IMR-90 (cell line): Measurements from ENCODE around the gene C15orf61. TPM values are rescaled to one million over a fixed set of nuclear protein-coding genes. Genes with fewer than 3 reads are reported as not detected.

Experiments used
- ATAC-seq: fragments of 200-7000 bp; cut with Tn5 transposase; 2 replicates; pipeline ENCODE4 v1.9.1; 2020; ENCODE audit warnings: low read depth, mild to moderate bottlenecking, moderate library complexity
- BruUV-seq: library from RNA; stranded (reverse); fragments of 400-500 nt; replicated peaks from 2 replicates; lab custom pipeline; 2021; lab: Mats Ljungman, UMichigan
- CTCF ChIA-PET: fragments of 300-600 bp; formaldehyde crosslinking; extraction: SDS; loops from one replicate; lab custom pipeline; 2021; ENCODE audit warnings: antibody characterized with exemption; lab: Yijun Ruan, JAX
- POLR2A ChIA-PET: fragments of 300-600 bp; sonication (Branson Sonifier 250); formaldehyde crosslinking; loops from one replicate; lab custom pipeline; 2022; ENCODE audit warnings: antibody characterized with exemption; ENCODE audit not compliant: unreplicated experiment; lab: Charles Lee
- DNase-seq: peaks from one replicate; pipeline ENCODE4 v3.0.0; 2013
- H2AFZ ChIP-seq: replicated peaks from 2 replicates; pipeline ENCODE3; 2013; ENCODE audit warnings: low read length, mild to moderate bottlenecking; ENCODE audit not compliant: poor library complexity
- H2AK5ac ChIP-seq: 2 replicates; pipeline ENCODE4 v1.6.1; 2013; ENCODE audit warnings: low read depth, low read length, inconsistent platforms
- H2AK9ac ChIP-seq: replicated peaks from 2 replicates; pipeline ENCODE3; 2013; ENCODE audit warnings: mild to moderate bottlenecking, low read depth, low read length, moderate library complexity; ENCODE audit not compliant: poor library complexity
- H2BK120ac ChIP-seq: 2 replicates; pipeline ENCODE4 v1.6.1; 2013; ENCODE audit warnings: low read depth, low read length, inconsistent platforms
- H2BK15ac ChIP-seq: 3 replicates; pipeline ENCODE4 v1.6.1; 2013; ENCODE audit warnings: low read depth, low read length, inconsistent platforms
- H2BK20ac ChIP-seq: 2 replicates; pipeline ENCODE4 v1.6.1; 2013; ENCODE audit warnings: low read depth, mild to moderate bottlenecking, inconsistent platforms, low read length, moderate library complexity
- H2BK5ac ChIP-seq: 2 replicates; pipeline ENCODE4 v1.6.1; 2013; ENCODE audit warnings: mild to moderate bottlenecking, low read depth, low read length, inconsistent platforms; ENCODE audit not compliant: poor library complexity, severe bottlenecking
- H3K14ac ChIP-seq: replicated peaks from 2 replicates; pipeline ENCODE4 v1.6.1; 2013; ENCODE audit warnings: low read depth, low read length, inconsistent platforms
- H3K18ac ChIP-seq: 2 replicates; pipeline ENCODE4 v1.6.1; 2013; ENCODE audit warnings: low read depth, low read length, control low read depth
- H3K23ac ChIP-seq: 2 replicates; pipeline ENCODE4 v1.6.1; 2013; ENCODE audit warnings: low read depth, low read length, inconsistent platforms
- H3K27ac ChIP-seq: 2 replicates; pipeline ENCODE4 v1.5.1; 2013; ENCODE audit warnings: mild to moderate bottlenecking, control low read depth, low read length; ENCODE audit not compliant: insufficient read depth
- H3K27me3 ChIP-seq: 2 replicates; pipeline ENCODE4 v1.6.1; 2013; ENCODE audit warnings: low read length; ENCODE audit not compliant: control insufficient read depth, insufficient read depth
- H3K36me3 ChIP-seq: 2 replicates; pipeline ENCODE4 v1.6.1; 2013; ENCODE audit warnings: low read length, mixed read lengths; ENCODE audit not compliant: control insufficient read depth, insufficient read depth
- H3K4ac ChIP-seq: 2 replicates; pipeline ENCODE4 v1.6.1; 2013; ENCODE audit warnings: low read depth, low read length, inconsistent platforms
- H3K4me1 ChIP-seq: 2 replicates; pipeline ENCODE4 v1.6.1; 2013; ENCODE audit warnings: low read length, mixed read lengths; ENCODE audit not compliant: control insufficient read depth, insufficient read depth
- H3K4me2 ChIP-seq: 2 replicates; pipeline ENCODE4 v1.6.1; 2013; ENCODE audit warnings: low read depth, mild to moderate bottlenecking, control low read depth, low read length, moderate library complexity
- H3K4me3 ChIP-seq: 2 replicates; pipeline ENCODE4 v1.5.1; 2013; ENCODE audit warnings: low read depth, mild to moderate bottlenecking, control low read depth, low read length, moderate library complexity; ENCODE audit not compliant: insufficient read depth
- H3K56ac ChIP-seq: 2 replicates; pipeline ENCODE4 v1.6.1; 2013; ENCODE audit warnings: low read length, inconsistent platforms; ENCODE audit not compliant: insufficient read depth; ENCODE audit errors: extremely low read depth
- H3K79me1 ChIP-seq, 2 experiments: 2 replicates each; pipeline ENCODE4 v1.6.1; 2013; ENCODE audit warnings: low read length in 2 of 2, inconsistent platforms in 1 of 2, low read depth in 1 of 2
- H3K9ac ChIP-seq: 2 replicates; pipeline ENCODE4 v1.6.1; 2013; ENCODE audit warnings: low read depth, low read length, control low read depth
- H3K9me1 ChIP-seq: 2 replicates; pipeline ENCODE4 v1.6.1; 2013; ENCODE audit warnings: low read length, inconsistent platforms; ENCODE audit not compliant: insufficient read depth
- H3K9me3 ChIP-seq: 2 replicates; pipeline ENCODE4 v1.6.1; 2013; ENCODE audit warnings: low read length; ENCODE audit not compliant: control insufficient read depth, insufficient read depth
- H4K20me1 ChIP-seq: 2 replicates; pipeline ENCODE4 v1.6.1; 2013; ENCODE audit warnings: low read length, inconsistent platforms; ENCODE audit not compliant: insufficient read depth
- H4K5ac ChIP-seq: 2 replicates; pipeline ENCODE4 v1.6.1; 2013; ENCODE audit warnings: mild to moderate bottlenecking, low read depth, low read length, control low read depth
- H4K8ac ChIP-seq, 2 experiments: 2 replicates each; pipeline ENCODE4 v1.6.1; 2013; ENCODE audit warnings: low read depth in 2 of 2, low read length in 2 of 2, control low read depth in 1 of 2, inconsistent platforms in 1 of 2
- H4K91ac ChIP-seq: 2 replicates; pipeline ENCODE4 v1.6.1; 2013; ENCODE audit warnings: low read depth, low read length, inconsistent platforms; ENCODE audit not compliant: insufficient read depth
- BHLHE40 ChIP-seq: fragments of 150-350 bp; IDR thresholded peaks from 2 replicates; pipeline ENCODE4 v1.6.1; 2016; ENCODE audit warnings: mild to moderate bottlenecking, low read depth, low read length
- CEBPB ChIP-seq: IDR thresholded peaks from 2 replicates; pipeline ENCODE4 v1.6.1; 2012; ENCODE audit warnings: low read depth, low read length, improper control_type of control experiment
- CHD1 ChIP-seq: IDR thresholded peaks from 2 replicates; pipeline ENCODE4 v1.6.1; 2012; ENCODE audit warnings: low read depth, low read length, improper control_type of control experiment
- FOS ChIP-seq: fragments of 150-350 bp; IDR thresholded peaks from 2 replicates; pipeline ENCODE4 v1.6.1; 2016; ENCODE audit warnings: low read depth, low read length
- MAFK ChIP-seq: IDR thresholded peaks from 2 replicates; pipeline ENCODE4 v1.6.1; 2012; ENCODE audit warnings: low read depth, low read length, improper control_type of control experiment
- MAZ ChIP-seq: IDR thresholded peaks from 2 replicates; pipeline ENCODE4 v1.6.1; 2012; ENCODE audit warnings: low read depth, mild to moderate bottlenecking, low read length, improper control_type of control experiment, moderate library complexity, borderline replicate concordance
- MXI1 ChIP-seq: IDR thresholded peaks from 2 replicates; pipeline ENCODE4 v1.6.1; 2012; ENCODE audit warnings: low read depth, mild to moderate bottlenecking, low read length, moderate library complexity, borderline replicate concordance
- NFE2L2 ChIP-seq: fragments of 150-350 bp; IDR thresholded peaks from 2 replicates; pipeline ENCODE4 v1.6.1; 2016; ENCODE audit warnings: low read depth, mild to moderate bottlenecking, low read length
- POLR2A ChIP-seq: IDR thresholded peaks from 2 replicates; pipeline ENCODE4 v1.6.1; 2012; ENCODE audit warnings: mild to moderate bottlenecking, low read depth, low read length
- RAD21 ChIP-seq: IDR thresholded peaks from 2 replicates; pipeline ENCODE4 v1.6.1; 2012; ENCODE audit warnings: low read length, improper control_type of control experiment
- RCOR1 ChIP-seq: IDR thresholded peaks from 2 replicates; pipeline ENCODE4 v1.6.1; 2012; ENCODE audit warnings: mild to moderate bottlenecking, low read length, improper control_type of control experiment; ENCODE audit not compliant: insufficient replicate concordance
- RFX5 ChIP-seq: IDR thresholded peaks from 2 replicates; pipeline ENCODE4 v1.8.0; 2012; ENCODE audit warnings: low read depth, mild to moderate bottlenecking, low read length, moderate library complexity
- SMC3 ChIP-seq: fragments of 150-350 bp; IDR thresholded peaks from 2 replicates; pipeline ENCODE4 v1.6.1; 2016; ENCODE audit warnings: low read depth, mild to moderate bottlenecking, antibody characterized with exemption, low read length, moderate library complexity
- WGBS, 2 experiments: methylation state at CpG; one replicate each; pipeline versions ENCODE4 v1.1.5 to v1.1.7; 2013; ENCODE audit warnings: missing lambda C conversion rate in 2 of 2; ENCODE audit not compliant: insufficient read length in 1 of 2; ENCODE audit errors: extremely low coverage in 2 of 2; 5-methylcytosine and 5-hydroxymethylcytosine counted together
- dilution Hi-C: fragments of 300-500 bp; cut with HindIII; formaldehyde crosslinking; loops from one replicate; pipeline ENCODE4 v1.14.3; 2018; ENCODE audit warnings: low sequenced_read_pairs; ENCODE audit not compliant: unreplicated experiment
- in situ Hi-C: fragments of 300-500 bp; cut with MboI; formaldehyde crosslinking; loops from 3 replicates; pipeline ENCODE4 v1.14.3; 2019; ENCODE audit warnings: low sequenced_read_pairs, inconsistent platforms, mixed read lengths
- intact Hi-C: fragments of 100-400 bp; cut with micrococcal nuclease; formaldehyde crosslinking; loops from 2 replicates; pipeline ENCODE4 v1.10.0; 2022
- polyA plus RNA-seq, 3 experiments: library from polyadenylated mRNA; depleted of rRNA; stranded (reverse); fragments of >200 nt; gene quantifications; 2 replicates each; pipeline ENCODE4 v1.2.3, GENCODE V29; 2012; ENCODE audit warnings: low replicate concordance in 1 of 3
- total RNA-seq: library from RNA; depleted of rRNA; stranded (reverse); fragments of >200 nt; gene quantifications from 2 replicates; pipeline ENCODE4 v1.2.3, GENCODE V29; 2012
- TF ChIP-seq, protein P1 (sequence below): conservative IDR thresholded peaks from 2 replicates; pipeline ENCODE4 v1.5.1; 2012; ENCODE audit warnings: mild to moderate bottlenecking, low read depth, low read length, improper control_type of control experiment
- TF ChIP-seq, protein P2 (sequence below): fragments of 150-350 bp; IDR thresholded peaks from 2 replicates; pipeline ENCODE4 v1.6.1; 2016; ENCODE audit warnings: low read depth, mild to moderate bottlenecking, low read length, moderate library complexity, borderline replicate concordance
- TF ChIP-seq, protein P3 (sequence below): fragments of 150-350 bp; IDR thresholded peaks from 2 replicates; pipeline ENCODE4 v1.6.1; 2017; ENCODE audit warnings: mild to moderate bottlenecking, antibody characterized with exemption, low read length, low read depth

The C15orf61 gene
- total and polyA plus RNA-seq, 2 of the 4 experiments (the other 2 are of a cell fraction) = 1.4 to 2.5 TPM

DNA sequence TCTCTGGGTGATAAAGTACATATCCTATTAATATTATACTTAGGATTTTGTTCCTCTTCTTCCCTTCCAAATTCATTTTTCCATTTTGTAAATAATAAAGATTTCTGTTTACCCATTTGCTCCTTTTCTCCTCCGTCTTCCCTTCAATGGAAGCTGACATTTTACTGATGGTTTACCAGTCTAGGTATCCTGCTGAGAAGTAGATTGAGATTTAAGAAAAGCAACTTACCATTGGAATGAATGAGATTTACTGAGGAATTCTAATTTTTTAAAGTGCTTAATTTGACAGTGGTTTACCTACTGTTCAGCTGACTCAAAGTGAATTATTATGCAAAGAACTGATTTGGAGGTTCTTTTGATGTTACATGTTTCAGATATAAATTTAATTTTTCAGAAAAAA, 2.4 kb downstream of the C15orf61 start:
- intact Hi-C loops (loop anchor here (2.0 kb wide), 1 partner anchor 19 kb away; the partner anchor contains the start of gene MAP2K5), in situ Hi-C loops (no loop called here), dilution Hi-C loops (no loop called here)
- no peak overlapping the region for H4K8ac ChIP-seq
- no peak overlapping the region for H2BK15ac ChIP-seq
- no peak overlapping the region for H2BK5ac ChIP-seq
- no peaks in the 10 kb centered on the region for H3K4me1 ChIP-seq
- no peak overlapping the region for H2BK120ac ChIP-seq
- H3K4ac ChIP-seq = no peak overlapping the region
- H3K4me3 ChIP-seq = no peak overlapping the region
- H2AK5ac ChIP-seq = no peak overlapping the region
- no peak for TF ChIP-seq BHLHE40
- no peak for TF ChIP-seq NFE2L2
- no peak for TF ChIP-seq RAD21
- no peak for TF ChIP-seq FOS
- TF ChIP-seq MAZ = no peak
- TF ChIP-seq MAFK = no peak
- TF ChIP-seq RFX5 = no peak
- no peak for TF ChIP-seq CEBPB
- no peak for TF ChIP-seq CHD1
- no peak for TF ChIP-seq POLR2A
- TF ChIP-seq RCOR1 = no peak
- TF ChIP-seq, protein P1, sequence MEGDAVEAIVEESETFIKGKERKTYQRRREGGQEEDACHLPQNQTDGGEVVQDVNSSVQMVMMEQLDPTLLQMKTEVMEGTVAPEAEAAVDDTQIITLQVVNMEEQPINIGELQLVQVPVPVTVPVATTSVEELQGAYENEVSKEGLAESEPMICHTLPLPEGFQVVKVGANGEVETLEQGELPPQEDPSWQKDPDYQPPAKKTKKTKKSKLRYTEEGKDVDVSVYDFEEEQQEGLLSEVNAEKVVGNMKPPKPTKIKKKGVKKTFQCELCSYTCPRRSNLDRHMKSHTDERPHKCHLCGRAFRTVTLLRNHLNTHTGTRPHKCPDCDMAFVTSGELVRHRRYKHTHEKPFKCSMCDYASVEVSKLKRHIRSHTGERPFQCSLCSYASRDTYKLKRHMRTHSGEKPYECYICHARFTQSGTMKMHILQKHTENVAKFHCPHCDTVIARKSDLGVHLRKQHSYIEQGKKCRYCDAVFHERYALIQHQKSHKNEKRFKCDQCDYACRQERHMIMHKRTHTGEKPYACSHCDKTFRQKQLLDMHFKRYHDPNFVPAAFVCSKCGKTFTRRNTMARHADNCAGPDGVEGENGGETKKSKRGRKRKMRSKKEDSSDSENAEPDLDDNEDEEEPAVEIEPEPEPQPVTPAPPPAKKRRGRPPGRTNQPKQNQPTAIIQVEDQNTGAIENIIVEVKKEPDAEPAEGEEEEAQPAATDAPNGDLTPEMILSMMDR = no peak
- TF ChIP-seq, protein P2, sequence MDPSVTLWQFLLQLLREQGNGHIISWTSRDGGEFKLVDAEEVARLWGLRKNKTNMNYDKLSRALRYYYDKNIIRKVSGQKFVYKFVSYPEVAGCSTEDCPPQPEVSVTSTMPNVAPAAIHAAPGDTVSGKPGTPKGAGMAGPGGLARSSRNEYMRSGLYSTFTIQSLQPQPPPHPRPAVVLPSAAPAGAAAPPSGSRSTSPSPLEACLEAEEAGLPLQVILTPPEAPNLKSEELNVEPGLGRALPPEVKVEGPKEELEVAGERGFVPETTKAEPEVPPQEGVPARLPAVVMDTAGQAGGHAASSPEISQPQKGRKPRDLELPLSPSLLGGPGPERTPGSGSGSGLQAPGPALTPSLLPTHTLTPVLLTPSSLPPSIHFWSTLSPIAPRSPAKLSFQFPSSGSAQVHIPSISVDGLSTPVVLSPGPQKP = no peak
- TF ChIP-seq SMC3 = no peak
- TF ChIP-seq, protein P3, sequence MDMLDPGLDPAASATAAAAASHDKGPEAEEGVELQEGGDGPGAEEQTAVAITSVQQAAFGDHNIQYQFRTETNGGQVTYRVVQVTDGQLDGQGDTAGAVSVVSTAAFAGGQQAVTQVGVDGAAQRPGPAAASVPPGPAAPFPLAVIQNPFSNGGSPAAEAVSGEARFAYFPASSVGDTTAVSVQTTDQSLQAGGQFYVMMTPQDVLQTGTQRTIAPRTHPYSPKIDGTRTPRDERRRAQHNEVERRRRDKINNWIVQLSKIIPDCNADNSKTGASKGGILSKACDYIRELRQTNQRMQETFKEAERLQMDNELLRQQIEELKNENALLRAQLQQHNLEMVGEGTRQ = no peak
- TF ChIP-seq MXI1 = no peak
- ATAC-seq = no peak
- H4K20me1 ChIP-seq = peaks cover 3% of the 10 kb centered on the region; the same call in 1 of the 2 replicates
- no TSS peak for BruUV-seq
- CTCF ChIA-PET = no interaction called here
- no peak overlapping the region for H3K9ac ChIP-seq
- no peak overlapping the region for H3K23ac ChIP-seq
- no peaks in the 10 kb centered on the region for H3K9me1 ChIP-seq
- no peak overlapping the region for H3K27ac ChIP-seq
- H3K4me2 ChIP-seq = 0 out of 2 replicates have a peak overlapping the region, but pooled peaks have one; percentile 10
- no peaks in the 10 kb centered on the region for H3K27me3 ChIP-seq
- POLR2A ChIA-PET = no interaction called here
- H3K56ac ChIP-seq = no peak overlapping the region
- H4K5ac ChIP-seq = no peak overlapping the region
- WGBS, 2 experiments = no CpG with 5 or more reads among the region's 1 CpG
- H3K36me3 ChIP-seq = no peaks in the 10 kb centered on the region
- H3K18ac ChIP-seq = no peak overlapping the region
- H2AFZ ChIP-seq = no peak overlapping the region
- H2AK9ac ChIP-seq = no peak overlapping the region
- no peak overlapping the region for H4K91ac ChIP-seq
- H3K79me1 ChIP-seq = peaks cover 7 to 29% of the 10 kb centered on the region in 2 experiments; a peak in 3 of 4 replicates
- H3K14ac ChIP-seq = no peak overlapping the region
- no peak for DNase-seq
- no peak overlapping the region for H2BK20ac ChIP-seq
- H3K9me3 ChIP-seq = no peaks in the 10 kb centered on the region
